Measurements from ENCODE around the gene VGLL4.

The VGLL4 gene

DNA sequence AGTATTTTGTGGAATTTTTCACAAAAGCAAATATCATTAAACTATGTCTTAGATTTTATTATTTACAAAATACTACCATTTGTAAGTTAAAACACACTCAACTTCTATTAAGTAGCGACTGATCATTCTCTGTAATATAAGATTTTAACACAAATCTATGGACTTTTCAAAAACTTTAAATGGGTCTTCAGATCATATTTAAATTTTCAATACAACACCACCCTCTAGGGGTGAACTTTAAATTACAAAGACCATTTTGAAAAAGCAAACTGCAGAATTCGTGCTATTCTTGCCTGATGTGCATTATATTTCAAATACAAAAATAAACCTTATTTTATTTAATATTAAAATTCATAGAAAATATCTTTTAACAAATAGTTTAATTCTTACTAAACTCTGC is 8.2 kb upstream of the VGLL4 start:
- peak; percentile 49 to 64 for DNase-seq

DNA sequence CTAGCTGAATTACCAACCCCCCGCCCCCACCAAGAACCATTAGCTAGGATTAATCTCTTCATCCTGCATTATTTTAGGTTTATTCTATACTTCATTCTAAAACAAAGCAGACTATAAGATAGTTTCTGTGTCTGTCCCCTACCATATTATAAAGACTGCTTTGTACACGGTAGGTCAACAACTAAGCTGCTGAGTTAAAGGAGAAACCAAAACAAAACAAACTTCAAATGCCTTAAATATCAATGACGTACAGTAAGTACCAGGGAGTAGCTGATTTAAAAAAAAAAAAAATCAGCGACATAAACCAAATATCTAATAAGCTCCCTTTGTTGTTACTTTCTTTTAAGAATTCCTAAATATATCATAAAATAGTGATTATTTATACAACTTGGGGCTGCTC is 7.8 kb upstream of the VGLL4 start:
- DNase-seq: no peak

GRCh38 chr3:11650391-11650790 is 6.7 kb upstream of the VGLL4 start:
- no peak for DNase-seq

DNA sequence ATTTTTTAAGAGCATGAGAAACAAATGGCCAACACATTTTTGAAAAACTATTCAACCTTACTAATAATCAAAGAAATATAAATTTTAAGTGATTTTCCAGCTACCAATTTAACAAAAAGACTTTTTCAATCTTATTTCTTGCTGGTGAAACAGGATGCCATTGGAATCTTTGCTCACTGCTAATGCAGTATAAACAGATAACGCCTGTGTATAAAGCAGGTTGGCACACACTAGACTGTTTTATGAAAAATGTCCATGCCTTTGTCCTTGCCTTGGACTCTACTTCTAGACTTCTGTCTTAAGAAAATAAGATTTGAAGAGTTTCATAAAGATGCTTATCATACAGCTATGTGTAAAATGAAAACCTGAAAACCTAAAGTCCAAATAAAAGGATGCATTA is 5.0 kb upstream of the VGLL4 start:
- DNase-seq: no peak

DNA sequence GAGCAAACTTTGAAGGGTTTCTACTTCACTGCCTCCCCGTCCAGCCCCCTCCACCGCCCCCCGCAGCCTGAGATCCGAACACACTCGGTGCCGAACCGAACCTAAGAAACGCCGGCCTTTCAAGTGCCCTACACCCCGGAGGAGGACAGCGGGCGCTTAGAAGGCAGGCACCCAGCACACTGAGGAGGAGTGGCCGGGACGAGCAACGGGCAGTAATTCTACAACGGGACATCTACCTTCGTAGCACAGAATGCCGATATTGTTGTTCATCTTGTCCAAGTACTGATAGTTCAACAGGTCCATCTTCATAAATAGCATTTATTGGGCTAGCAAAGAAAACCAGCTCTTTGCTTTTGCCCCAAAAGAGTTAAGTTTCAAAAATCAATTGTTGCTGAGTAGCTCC is 513 bp downstream of the VGLL4 start:
- DNase-seq: peak; percentile 42 to 43

DNA sequence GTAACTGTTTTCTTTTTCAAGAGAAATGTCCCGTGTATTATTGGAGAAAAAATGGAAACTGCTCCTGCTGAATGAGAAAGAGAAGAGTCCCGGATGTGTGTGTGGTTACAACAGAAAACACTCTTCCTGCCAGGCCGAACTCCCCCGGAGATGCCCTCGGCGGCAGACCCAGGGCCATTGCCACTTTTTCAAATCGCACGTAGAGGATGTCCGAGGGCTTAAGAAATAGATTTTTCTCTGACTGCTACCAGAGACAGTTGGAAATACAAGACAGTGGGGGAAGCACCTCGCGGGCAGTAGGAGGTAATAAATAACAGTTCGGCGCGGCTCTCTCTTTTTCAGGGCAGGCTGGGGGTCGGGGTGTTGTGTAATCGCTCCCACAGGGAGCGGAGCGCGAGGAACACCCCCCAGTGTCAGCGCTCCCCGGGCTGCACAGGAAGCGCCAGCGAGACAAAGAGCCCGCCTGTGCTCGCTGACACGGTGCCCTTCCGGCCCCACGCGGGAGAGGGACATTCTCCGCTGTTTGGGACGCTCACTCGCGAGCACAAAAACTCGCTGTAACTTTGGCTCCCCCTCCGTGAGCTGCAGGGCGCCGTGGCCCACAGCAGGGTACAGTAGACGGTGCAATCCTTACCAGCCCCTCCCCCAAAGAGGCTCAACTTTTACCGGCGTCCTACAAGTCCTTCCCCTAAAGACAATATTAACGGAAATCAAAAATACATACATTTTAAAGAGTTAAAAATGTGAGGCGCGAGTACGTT is 1.1 kb downstream of the VGLL4 start:
- DNase-seq: peak; percentile 95 to 98

GRCh38 chr3:11641683-11642430 is 1.9 kb downstream of the VGLL4 start:
- DNase-seq: peak; percentile 28 to 34

DNA sequence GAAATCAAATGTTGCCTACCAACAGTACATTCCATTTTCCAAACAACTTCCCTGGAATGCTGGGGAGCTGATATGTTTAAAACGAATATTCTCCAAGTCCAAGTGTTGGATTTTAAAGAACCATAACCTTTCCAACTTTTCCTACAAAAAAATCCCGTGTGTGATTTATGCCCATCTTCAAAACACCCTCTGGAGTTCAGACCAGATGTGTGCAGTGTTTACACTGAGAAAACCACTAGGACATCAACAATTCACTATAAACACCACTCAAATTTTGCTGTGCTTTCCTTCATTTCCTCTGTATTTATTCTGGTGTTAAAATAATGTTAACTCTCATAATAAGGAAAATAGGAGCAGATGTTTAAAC is 2.4 kb downstream of the VGLL4 start:
- DNase-seq: no peak

GRCh38 chr3:11640009-11640673 is 3.6 kb downstream of the VGLL4 start:
- DNase-seq: no peak

DNA sequence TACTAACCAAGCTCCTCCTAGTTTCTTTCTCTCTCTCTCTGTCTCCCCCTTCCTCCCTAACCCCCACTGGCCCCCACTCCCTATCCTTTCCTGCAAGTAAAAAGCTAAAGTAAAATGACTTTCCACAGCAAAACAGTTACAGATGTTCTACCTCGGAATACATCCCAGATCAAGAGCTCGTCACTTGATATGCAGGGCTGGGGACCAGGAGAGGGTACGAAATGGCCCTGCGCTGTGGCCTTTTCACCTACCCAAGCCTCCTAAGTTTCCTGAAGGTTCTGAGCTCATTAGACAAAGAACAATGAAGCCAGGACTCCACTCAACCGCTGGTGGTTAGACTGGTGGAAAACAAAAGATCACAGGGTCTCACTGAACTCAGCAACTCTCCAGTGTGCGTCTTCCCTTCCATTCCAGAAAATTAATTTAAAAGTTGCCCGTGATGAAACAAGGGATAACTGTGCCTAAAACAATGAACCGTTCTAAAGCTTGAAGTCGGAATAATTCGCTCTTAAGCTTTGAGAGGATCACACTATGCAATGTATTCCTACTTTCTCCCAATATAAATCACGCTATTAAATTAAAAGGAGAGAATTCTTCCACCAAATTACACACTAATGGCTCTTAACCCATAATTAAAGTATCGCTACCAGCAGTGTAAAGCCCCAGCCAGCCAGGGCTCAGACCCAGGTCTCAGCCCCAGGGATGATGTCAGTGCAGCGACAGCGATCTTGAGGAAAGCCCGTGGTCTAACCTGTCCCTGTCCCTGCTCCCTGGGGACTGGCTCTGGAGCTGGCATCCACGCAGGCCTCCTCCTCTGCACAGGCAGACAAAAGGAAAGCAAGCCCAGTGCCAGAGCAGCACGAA is 5.0 kb downstream of the VGLL4 start:
- DNase-seq: no peak

- no peak for DNase-seq
These were observed 5.7 kb downstream of the VGLL4 start for GRCh38 chr3:11637901-11638458.

DNA sequence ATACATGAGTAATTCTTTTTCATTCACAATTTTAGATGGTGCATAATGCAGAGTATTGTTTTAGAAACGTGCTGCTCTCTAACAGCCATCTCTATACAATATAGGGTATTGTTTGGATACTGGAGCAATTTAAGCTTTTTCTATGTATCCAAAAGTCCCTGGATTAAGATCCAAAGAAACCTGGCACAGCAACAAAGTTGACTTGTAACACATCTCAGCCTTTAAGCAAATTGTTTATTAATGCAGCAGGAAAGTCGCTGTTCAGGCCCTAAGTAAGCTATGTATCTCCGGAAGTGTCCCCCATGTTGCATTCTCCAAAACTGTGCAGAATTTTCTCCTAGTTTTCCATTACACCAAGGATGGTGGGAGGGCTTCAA is 7.3 kb downstream of the VGLL4 start:
- DNase-seq: no peak

DNA sequence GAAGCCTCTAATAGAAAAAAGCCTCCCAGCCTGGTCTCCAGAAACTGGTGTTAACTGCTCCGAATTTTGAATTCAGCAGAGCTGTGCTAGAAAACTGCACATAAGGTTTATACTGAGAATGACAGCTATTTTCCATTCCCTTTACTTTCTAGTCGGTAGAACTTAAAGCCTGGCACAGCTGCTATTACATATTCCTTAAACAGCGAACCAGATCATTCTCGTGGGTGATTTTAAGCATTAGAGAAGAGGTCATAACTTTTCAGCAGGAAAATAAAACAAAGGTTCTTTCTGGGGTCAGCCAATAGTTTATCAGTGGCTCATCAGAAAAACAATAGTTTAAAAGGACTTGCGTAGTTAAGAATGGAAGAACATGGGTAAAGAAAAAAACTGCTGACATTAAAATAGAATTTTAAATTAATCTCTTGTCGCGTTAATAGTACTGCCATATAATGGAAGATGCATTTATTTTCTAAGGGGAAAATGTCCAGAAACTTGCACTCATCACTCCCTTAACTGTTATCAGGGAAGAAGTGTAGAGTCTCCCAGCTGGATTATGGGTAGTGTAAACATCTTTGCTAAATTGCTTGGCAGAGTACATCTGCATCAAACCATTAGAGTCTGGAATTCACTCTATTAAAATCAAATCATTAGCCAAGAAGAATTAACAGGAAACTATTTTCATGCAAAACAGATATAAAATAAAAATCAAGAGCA is 7.9 kb downstream of the VGLL4 start:
- no peak for DNase-seq

DNA sequence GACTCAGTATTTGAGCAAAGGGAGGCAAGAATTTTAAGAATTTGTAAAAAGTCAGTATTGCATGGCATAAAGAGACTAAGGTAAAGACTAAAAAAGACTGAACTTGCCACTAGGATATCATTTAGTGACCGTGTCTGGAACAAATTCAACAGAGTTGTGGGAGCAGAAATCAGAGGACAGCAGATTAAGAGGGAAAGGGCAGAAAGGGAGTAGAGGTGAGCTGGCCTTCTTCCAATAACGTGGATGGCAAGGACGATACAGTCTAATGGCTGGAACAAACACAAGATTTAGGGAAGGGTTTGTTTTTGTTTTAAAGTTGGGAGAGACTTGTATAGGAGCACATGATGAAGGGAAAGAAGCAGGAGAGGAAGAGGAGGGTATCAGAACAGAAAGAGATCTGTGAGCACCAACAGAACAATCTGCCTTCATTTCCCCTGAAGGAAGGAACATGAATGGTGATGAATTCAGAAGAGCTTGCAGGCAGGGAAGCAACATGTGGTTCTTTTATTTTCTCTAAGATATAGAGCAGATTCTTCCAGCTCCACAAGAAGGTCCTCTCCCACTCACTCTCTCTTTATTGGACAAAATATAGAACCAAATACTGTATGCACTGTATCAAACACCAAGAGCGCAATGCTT is 8.6 kb downstream of the VGLL4 start:
- no peak for DNase-seq

DNA sequence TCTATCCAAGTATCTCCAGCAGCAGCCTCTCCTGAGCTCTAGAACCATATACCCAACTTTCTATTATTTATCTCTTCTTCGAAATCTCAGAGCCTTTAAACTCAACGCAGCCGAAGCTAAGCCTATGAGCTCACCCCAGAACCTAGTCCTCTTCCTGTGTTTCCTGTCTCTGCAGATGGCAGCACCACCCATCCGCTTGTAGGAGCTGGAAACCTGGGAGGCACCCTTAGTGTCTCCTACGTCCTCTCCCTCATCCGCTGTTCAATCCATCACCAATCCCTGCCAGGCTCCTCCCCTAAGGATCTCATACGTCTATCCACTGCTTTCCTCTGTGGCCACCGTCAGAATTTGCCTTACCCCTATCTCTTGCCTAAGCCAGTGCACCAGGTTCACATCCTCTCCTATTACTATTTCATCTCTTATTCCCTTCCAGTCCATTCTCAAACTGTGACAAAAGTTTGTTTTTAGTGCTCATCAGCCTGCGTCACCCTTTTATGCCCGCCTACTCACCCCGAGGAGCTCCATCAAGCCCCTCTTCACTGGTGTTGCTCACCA is 9.6 kb downstream of the VGLL4 start:
- DNase-seq: peak in 1 of 2 experiments; percentile 13

DNA sequence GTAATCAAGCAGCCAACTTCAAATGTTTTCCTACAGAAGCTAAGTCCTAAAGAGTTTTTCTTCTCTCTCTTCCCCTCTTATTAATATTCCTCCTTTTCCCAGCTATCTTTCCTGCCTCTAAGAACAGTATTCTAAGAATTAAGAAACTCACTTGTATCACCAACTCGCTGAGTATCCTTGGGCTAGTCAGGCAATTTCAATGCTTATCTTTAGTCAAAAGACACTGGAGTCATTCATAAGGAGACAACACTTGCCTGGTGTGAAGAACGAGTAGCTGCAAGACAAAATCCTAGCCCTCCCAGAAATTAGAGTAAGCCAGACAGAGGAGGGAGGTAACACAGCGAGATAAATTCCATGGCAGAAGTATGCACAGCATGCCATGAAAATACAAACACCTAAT is 10.7 kb downstream of the VGLL4 start:
- no peak for DNase-seq

- DNase-seq: no peak
These were observed 11.2 kb downstream of the VGLL4 start for GRCh38 chr3:11632564-11632963.

- no peak for DNase-seq
These were observed 11.9 kb downstream of the VGLL4 start for GRCh38 chr3:11631820-11632219.

DNA sequence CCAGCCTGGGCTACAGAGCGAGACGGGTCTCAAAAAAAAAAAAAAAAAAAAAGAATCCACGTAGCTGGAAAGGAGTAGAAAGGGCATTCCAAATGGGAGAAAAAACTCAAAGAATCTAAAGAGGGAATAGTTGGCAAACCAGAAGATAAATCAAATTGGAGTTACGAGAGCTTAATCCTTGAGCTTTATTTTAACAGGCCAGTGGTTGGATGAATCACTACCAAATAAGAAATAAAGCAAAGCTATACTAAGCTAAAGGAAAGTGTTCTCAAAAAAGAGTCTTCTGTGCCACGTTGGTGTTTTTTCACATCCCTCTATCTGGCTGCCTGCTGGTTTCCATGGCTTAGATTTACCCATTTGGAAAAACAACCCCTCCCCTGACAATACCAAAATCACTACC is 14.0 kb downstream of the VGLL4 start:
- DNase-seq: no peak

DNA sequence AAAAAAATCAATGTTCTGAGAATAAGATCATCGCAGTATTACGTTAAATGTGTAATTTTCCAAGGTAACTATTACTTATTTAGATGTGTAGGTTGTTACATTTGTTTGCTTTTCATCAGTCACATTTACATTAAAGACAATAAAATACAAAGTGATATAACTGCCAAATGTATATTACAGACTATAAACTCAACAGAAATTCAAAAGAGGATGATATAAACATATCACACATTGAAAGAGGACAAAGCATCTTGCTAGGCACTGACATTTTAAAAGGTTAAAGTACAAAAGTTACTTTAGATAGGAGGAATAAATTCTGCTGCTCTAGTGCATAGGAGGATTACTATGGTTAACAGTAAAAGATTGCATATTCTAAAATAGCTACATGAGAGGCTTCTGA is 16.1 kb downstream of the VGLL4 start:
- no peak for DNase-seq

DNA sequence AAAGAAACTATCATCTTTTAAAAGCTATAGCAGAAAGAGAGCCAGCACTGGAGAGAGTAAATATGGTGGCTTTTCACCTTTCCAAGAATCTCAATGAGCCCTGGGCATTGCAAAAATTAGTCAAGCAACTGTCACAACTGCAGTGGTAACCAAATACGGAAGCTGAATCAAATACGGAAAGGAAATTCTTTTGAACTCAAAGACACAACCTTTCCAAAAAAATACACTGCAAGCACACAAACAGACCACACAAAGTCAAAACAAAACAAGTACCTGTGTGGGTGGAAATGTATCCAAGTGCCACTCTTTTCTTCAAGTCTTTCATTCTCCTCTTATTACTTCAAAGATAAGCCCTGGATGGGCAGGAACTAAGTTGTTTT is 17.6 kb downstream of the VGLL4 start:
- DNase-seq: peak in 1 of 2 experiments; percentile 14
